CD4-positive, alpha-beta T cell treated with Interleukin-17A for 1 hour (primary cell): ENCODE data around the gene CYP11A1.
"Not testable (repeated sequence)": the region's sequence is repeated elsewhere in the genome, so short reads cannot be mapped to it uniquely, and the experiment has no call there.

ENCODE experiments used
- DNase-seq: peaks from one replicate; pipeline ENCODE4 v3.0.0-alpha.2; 2020

Gene CYP11A1

GRCh38 chr15:74373056-74373650, 5.7 kb upstream of the CYP11A1 start:
- DNase-seq = no peak

DNA sequence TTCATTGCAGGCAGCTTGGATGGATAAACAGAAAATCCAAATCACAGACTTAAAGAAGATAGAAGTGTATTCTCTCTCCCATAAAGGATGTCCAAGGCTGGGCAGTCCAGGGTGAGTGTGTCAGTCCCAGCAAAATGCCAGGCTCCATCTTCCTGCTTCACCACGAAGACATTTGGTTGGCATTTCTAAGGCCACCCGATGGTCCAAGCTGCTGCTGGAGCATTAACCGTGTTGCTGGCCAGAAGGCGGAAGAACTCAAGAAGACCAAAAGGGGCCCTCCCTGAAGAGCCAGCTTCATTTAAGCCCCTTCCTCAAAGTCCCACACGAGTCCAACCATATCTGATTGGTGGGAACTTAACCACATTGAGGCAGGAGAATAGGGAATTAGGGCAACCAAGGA, 3.0 kb upstream of the CYP11A1 start:
- DNase-seq = no peak

- no peak for DNase-seq
Observed at GRCh38 chr15:74369756-74370155, 2.3 kb upstream of the CYP11A1 start.

GRCh38 chr15:74369084-74369745, 1.8 kb upstream of the CYP11A1 start:
- DNase-seq = no peak

DNA sequence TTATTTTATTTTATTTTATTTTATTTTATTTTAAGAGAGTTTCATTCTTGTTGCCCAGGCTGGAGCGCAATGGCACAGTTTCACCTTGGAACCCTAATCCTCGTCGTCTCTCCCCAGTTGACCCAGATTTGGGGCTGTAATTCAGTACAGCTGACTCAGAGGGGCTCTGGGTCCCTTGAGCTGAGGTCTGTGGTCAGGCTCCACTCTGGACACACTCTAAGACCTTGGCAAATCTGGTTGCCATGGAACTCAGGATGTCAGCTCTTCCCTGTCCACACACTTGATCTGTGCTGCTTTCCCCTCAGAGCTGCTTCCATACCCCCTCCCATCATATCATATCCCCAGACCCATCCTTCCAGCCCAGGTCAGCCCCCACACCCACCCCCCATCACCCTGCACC, 675 bp upstream of the CYP11A1 start:
- DNase-seq = no peak

DNA sequence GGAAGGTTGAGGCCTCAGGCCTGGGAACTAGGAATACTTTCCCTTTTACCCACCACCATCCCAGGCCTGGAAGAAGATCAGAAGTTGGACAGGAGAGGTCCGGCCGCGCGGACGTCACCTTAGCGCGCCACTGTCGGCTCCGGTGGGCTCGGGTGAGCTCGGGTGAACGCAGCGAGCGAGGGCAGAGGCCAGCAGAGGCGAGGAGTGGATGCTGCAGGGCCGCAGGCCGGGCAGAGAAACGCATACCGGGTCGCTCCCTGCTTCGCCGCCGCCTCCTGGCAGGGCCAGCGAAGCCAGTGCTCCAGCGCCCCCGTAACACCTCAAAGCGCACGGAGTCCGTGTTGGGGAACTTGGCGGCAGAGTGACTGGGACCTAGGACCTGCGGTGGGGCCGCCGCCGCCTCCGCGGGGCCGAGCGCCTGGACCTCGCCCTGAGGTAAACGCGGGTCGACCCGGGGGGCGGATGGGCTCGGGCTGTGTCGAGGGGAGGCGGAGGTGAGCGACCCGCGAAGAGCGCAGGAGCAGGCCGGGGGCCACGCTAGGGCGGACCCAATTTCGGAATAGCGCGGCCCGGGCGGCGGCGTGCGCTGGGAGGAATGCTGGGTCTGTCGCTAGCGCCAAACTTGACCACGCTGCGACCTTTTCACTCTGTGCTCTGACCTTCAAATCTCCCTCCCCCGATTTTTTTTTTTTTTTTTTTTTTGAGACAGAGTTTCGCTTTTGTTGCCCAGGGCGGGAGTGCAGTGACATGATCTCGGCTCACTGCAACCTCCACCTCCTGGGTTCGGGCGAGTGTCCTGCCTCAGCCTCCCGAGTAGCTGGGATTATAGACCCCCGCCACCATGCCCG, 1.6 kb downstream of the CYP11A1 start:
- no peak for DNase-seq

DNA sequence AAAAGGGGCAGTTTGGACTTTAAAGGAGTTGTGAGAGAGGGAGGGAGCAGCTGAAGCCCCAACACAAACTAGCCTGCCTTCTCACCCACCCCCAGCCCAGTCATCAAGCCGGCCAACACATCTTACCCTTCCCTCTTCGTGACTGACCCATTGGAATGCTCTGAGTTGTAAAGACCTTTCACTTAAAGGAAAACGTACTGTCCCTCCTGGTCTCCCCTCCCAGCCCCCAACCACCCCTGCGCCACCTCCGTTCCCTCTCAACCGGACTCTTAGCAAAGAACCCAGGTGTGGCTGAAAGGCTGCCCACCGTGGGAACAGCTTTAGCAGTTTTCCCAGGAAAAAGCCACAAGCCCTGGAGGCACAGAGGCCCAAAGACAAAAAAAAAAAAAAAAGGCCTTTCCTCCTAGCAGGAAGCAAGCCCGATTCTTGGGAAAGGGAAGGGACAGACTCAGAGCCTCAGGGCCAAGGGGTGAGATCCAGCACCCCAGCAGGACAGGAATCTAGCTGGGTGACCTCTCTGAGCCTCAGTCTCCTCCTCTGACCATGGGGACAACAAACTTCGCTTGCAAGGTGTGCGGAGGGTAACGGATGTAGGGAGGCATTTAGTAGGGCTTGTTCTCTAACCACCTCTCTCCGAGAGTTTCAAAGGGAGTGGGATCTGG, 2.4 kb downstream of the CYP11A1 start:
- no peak for DNase-seq

DNA sequence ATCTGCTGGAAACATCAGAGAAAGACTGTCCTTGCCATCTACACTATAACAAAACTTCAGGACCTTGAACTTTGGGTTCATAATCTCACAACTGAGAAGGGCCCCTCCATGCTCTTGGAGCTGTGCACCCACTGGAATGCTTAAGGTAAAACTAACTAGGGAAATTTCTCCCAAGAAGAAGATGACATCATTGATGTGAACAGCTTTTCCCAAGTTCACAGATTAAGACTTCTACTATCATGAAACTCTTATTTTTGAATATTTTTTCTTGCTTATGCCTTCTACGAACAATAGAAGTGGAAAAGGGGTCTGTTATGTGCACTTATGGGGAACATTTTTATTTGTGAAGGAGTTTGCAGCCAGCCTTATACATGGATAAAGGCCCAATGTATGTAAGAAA, 5.0 kb downstream of the CYP11A1 start:
- DNase-seq = no peak

GRCh38 chr15:74360855-74361254, 6.6 kb downstream of the CYP11A1 start:
- DNase-seq = not testable (repeated sequence)

- DNase-seq = not testable (repeated sequence)
Observed at GRCh38 chr15:74359376-74359775, 8.1 kb downstream of the CYP11A1 start.

DNA sequence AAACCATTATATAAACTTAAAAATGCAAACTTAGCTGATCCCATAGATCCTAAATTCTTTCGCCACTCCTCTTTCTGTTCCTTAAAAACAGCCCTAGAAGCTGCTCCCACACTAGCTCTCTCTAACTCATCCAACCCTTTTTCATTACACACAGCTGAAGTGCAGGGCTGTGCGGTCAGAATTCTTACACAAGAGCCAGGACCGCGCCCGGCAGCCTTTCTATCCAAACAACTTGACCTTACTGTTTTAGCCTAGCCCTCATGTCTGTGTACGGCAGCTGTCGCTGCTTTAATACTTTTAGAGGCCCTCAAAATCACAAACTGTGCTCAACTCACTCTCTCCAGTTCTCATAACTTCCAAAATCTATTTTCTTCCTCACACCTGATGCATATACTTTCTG, 9.9 kb downstream of the CYP11A1 start:
- not testable (repeated sequence) for DNase-seq

GRCh38 chr15:74356050-74356449, 11.4 kb downstream of the CYP11A1 start:
- DNase-seq = not testable (repeated sequence)

DNA sequence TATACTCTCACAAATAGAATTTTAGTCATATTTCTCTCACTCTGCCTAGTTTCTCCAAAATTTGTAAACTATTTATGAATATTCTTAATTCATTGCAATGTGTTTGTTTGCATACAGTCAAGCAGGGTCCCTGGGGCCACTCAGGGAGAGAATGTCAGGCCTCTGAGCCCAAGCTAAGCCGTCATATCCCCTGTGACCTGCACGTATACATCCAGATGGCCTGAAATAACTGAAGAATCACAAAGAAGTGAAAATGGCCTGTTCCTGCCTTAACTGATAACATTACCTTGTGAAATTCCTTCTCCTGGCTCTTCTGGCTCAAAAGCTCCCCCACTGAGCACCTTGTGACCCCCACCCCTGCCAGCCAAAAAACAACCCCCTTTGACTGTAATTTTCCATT, 13.5 kb downstream of the CYP11A1 start:
- not testable (repeated sequence) for DNase-seq

DNA sequence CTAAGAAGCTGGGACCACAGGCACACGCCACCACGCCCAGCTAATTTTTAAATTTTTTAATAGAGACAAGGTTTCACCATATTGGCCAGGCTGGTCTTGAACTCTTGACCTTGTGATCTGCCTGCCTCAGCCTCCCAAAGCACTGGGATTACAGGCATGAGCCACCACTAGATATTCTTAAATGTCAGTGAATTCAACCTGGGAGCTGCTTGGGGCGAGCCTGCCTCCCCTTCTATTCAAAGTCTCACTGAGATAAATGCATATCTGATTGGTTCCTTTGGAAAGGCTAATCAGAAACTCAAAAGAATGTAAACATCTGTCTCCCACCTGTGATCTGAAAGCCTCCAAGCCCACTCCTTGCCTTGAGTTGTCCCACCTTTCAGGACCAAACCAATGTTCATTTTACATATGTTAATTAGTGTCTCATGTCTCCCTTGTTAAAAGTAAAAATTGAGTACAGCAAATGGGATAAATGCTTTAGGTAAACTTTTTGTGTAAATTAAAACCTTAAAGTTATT, 15.0 kb downstream of the CYP11A1 start:
- no peak for DNase-seq

GRCh38 chr15:74351670-74352069, 15.8 kb downstream of the CYP11A1 start:
- no peak for DNase-seq

DNA sequence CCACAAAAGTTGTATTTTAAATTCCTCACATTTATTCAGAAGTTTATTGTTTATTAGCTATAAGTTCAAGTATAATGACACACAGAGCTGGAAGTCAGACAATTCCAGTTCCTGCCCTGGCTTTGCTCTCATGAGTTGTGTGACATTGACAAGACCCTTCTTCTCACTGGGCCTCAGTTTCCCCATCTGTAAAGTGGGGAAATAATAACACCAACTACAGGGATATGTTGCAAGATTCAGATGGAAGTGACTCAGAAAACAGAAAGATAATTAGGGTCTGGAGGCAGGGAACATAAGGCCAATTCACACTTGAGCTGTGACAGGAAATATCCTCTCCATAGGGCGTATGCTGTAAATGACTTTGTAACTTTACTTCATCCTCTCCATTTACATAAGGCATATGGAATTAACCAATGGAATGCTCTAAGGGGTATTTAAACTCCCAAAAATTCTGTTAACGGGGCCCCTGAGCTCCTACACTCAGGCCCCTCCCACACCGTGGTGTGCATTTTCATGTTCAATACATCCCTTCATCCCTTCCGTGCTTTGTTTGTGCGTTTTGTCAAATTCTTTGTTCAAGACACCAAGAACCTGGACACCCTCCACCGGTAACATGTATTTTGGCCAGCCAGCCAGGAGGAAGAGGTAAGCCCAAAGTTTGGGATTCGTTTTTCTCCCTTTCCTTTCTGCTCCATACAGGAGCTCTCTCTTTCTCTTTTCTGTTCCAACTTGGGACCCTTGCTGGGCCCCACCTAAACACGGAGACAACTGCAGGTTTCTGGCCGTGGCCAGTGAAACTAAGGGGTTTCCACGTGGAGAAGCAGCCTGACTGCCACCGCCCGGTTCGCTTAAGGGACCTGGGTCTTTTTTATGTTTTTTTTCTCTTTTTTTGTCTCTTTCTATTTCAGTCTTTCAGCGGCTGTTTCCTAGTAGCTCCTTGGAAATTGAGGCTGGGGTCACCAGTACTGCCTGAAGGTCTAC, 16.9 kb downstream of the CYP11A1 start:
- no peak for DNase-seq

DNA sequence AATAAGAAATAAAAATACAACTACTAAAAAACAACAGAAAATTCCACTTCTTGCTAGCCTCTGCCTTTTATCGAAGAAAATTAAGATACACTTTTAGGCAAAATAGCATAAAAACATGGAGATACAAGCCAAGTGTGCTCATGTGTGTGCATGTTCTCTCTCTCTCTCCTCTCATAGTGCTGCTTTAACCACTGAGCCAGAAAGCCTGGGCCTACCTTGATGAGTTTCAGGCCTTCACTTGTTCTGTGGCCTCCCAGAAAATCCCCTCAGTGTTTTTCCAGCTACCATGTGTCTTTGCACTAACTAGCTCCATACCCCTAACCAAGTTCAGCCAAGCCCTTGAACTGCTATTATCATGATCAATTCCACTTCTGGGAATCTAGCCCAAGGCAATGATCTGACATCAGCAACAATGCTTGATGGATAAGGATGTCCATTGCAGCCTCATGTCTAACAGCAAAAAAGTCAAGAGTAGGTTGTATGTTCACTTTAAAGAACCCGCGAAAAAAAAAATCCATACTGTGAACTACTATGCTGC, 18.1 kb downstream of the CYP11A1 start:
- no peak for DNase-seq

- no peak for DNase-seq
Observed at GRCh38 chr15:74347757-74348250, 19.6 kb downstream of the CYP11A1 start.

DNA sequence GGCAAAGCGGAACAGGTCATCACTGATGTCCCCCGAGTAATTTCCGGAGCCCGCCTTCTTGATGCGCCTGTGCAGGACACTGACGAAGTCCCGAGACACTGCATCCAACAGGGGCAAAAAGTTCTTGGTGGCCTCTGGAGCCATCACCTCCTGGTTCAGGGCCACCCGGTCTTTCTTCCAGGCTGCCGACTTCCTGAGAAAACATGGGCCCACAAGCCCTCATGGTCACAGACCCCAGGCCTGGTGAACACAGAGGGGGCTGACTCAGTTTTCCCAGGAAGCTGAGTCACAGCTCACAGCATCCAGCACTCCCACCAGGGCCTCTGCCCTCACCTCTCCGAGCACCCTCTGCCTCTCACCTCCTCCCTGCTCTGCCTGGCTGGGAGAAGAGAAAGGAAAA, 22.4 kb downstream of the CYP11A1 start:
- no peak for DNase-seq

- DNase-seq = no peak
Observed at GRCh38 chr15:74343797-74344127, 23.7 kb downstream of the CYP11A1 start.

GRCh38 chr15:74343127-74343796, 24.2 kb downstream of the CYP11A1 start:
- no peak for DNase-seq
